ENCODE data around the gene PXYLP1.

The PXYLP1 gene

DNA sequence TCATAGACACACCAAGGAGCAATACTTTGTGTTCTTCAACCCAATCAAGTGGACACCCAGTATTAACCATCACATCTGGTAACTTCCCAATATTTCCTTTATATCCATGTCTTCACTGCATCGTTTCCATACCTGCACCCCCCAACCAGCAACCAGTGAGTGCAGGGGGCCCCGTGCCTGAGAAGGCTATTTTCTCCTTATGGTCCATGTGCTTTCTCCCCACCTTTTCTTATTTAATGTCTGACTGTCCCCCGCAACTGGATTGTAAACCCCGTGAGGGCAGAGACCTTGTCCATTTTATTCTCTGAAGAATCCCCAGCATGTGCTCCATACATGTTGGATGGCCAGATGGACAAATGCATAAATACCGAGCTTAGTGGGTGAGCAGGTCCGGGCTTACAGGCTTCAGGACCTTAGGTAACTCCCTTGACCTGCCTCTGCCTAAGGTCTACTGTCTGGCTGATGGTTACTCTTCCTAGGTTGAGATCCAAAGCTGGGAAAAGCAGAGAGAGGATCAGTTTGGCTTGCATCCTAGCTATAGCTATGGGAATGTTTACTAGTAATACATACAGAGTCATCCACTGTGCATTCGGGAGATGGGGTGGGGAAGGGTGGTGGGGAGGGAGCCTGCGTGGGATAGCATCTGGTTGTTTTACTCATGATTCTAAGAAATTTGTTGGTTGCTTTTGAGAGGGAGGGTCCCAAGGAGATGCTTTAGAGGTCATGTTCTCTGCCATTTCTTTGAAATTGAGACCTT lies 41.5 kb downstream of the PXYLP1 start:
- DNase-seq (ENCODE audit: low read depth in 2 of 2), result no peak

DNA sequence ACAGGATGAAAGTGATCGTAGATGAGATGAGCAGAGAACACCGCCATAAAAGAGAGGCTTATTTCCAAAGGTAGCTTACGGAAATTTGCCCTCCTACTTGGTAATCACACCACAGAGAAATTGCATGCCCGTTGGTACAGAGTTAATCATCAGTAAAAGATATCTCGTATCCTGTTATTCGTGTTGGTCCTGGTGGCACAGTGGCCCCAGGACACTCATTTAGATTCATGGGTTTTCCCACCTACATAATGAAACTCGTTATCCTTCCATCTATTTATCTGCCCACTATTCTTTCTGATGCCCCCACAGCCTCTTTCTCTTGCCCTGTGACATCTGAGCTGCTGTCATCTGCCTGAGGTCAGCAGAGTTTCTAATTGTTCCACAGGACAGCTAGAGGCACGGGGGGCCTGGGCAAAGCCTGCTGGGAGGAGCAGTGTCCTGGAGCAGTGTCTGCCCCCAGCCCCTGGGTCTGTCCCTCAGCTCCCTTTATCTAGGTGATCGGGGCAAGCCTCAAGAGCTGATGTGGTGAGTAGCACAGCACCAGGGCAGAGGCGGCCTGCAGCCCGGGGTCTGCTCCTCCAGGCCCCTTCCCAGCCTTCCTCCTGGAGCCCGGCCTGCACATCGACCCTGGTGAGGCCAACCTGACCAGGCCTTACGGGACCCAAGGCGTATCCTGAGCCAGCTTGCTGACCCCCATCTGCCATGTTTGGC lies 42.2 kb downstream of the PXYLP1 start:
- DNase-seq (ENCODE audit: low read depth in 2 of 2), result no peak

DNA sequence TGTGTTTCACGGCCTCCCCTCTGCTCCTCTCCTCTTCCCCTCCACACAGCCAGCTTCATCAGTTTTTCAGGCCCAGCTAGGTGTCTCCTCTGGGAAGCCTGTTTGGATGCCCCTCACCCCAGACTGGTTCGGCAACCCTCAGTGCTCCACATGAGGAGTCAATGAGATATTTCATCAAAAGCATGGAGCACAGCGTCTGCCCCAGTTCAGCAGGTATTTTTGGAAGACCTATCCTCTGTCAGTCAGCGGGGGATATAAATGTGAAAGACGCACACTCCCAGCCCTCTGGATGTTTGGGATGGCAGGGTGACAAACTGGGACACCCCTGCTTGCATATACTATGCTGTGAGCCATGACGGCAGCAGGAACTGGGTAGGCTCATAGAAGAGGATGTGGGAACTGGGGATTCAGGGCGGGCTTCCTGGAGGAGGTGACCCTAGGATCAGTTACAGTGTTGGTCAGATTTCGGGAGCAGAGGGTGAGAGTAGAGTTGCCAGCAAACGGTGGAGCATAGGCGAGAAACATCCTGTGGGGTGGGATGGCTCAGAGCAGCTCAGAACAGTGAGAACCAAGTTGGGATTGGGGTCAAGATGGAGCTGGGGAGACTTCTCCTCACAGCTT lies 42.9 kb downstream of the PXYLP1 start:
- no peak for DNase-seq (ENCODE audit: low read depth in 2 of 2)

DNA sequence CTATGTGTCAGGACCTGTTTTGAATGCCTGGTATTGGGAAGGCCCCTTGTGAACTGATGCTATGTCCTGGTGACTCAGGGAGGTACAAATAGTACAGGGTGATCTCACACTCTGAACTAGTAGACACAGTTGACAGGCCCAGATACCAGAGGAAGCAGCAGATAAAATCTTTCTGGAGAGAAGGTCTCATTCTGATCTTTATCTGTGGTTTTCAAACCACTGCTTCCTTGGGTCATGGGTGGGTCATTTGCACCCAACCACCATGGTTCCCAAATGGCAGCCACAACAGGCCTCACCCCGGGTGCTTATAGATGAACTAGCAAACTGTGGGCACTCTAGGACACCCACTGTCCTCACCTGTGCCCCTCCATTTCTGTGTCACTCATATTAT lies 43.4 kb downstream of the PXYLP1 start:
- no peak for DNase-seq (ENCODE audit: low read depth in 2 of 2)

DNA sequence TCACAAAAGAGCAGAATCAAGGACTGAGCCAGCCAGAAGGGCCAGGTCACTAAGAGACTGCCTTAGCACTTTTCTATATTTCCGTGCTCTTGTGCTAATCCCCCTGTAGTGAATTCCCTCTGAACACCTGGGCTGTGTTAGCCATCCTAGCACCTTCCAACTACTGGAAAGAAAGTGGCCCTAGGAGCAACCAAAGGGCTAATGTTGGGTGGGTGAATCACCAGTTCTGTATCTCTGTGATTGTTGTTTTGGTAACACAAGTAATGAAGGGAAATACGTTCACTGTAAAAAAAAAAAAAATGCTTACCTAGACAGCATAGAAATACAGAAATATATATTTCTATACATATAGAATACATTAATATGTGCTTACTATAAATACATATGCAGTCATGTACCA lies 43.9 kb downstream of the PXYLP1 start:
- no peak for DNase-seq (ENCODE audit: low read depth in 2 of 2)

DNA sequence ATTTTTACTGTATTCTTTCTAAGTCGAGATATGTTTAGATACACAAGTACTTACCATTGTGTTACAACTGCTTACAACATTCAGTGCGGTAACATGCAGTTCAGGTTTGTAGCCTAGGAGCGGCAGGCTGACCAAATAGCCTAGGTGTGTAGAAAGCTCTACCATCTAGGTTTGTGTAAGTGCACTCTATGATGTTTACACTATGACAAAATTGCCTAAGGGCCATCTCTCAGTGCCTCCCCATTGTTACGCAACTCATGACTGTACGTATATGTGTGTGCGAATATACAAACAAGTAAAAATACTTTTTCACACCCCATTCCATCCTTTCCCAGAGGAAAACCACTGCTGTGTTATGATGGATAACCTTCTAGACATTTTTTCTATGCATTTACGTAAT lies 44.3 kb downstream of the PXYLP1 start:
- no peak for DNase-seq (ENCODE audit: low read depth in 2 of 2)

DNA sequence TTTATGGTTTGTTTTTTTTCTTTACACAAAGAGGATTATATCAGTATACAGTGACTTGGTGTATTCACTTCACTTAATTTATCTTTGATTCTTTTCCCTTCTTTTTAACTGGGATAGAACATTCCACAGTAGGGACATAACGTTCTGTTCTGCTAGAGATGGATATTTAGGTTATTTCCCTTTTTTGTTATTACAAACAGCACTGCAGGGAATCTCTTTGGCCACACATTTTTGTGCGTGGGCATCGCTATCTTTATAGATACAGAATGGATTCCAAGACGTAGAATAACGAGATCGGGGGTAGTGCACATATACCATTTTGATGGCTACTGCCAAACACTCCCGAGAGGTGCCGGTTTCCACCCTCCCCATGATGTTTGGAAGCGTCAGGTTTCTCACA lies 44.8 kb downstream of the PXYLP1 start:
- DNase-seq (ENCODE audit: low read depth in 2 of 2), result no peak

DNA sequence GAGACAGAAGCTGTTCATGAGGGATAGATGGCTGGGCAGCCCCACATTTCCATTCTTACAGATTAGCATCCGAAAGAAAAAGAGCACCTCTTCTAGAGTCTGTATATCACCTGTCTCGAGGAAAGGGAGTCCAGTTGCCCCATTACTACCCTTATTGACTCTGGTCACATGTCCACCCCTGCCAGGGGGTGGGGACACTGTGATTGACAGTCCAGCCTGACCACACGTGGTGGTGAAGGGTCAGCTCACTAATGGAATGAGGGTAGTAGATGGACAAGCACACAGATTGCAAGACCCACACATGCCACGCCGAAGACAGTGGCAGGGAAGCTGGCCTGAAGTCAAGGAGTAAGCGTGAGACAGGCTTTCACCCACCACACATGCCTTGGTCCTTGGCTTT lies 45.8 kb downstream of the PXYLP1 start:
- DNase-seq (ENCODE audit: low read depth in 2 of 2), result no peak

DNA sequence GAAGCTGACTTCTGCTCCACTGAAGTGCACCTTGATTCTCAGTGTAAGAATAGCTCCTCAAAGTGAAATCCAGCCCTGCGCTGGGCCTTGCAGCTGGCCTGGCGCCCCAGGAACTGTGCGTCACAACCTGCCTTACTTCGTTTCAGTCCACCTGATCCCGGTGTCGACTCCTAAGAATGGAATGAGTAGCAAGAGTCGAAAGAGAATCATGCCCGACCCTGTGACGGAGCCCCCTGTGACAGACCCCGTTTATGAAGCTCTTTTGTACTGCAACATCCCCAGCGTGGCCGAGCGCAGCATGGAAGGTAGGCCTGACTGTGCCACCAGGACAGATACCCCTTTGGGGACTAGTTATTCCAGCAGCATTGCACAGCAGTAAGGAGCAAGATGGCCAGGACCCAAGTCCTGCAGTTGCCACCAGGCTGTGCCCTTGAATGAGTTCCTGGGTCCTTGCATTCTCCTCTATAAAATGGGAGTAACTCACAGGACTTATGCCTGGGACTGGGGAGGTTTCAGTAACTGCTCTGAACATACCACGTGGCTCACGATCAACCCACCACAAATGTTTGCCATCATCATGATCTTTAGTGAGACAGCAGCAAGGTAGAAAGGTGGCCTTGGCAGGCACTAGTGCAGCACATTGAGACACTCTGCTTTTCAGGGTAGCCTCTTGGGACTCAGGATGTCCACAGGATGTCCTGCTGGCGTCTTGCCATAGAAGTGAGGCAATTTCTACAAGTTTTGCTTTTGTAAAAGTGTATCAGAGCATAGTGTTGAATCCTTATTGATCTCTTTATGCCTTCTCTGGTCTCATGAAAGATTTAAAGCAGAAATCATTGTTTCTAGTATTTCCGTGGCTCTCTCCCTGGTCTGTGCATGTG lies 46.8 kb downstream of the PXYLP1 start:
- DNase-seq (ENCODE audit: low read depth in 2 of 2), result no peak

DNA sequence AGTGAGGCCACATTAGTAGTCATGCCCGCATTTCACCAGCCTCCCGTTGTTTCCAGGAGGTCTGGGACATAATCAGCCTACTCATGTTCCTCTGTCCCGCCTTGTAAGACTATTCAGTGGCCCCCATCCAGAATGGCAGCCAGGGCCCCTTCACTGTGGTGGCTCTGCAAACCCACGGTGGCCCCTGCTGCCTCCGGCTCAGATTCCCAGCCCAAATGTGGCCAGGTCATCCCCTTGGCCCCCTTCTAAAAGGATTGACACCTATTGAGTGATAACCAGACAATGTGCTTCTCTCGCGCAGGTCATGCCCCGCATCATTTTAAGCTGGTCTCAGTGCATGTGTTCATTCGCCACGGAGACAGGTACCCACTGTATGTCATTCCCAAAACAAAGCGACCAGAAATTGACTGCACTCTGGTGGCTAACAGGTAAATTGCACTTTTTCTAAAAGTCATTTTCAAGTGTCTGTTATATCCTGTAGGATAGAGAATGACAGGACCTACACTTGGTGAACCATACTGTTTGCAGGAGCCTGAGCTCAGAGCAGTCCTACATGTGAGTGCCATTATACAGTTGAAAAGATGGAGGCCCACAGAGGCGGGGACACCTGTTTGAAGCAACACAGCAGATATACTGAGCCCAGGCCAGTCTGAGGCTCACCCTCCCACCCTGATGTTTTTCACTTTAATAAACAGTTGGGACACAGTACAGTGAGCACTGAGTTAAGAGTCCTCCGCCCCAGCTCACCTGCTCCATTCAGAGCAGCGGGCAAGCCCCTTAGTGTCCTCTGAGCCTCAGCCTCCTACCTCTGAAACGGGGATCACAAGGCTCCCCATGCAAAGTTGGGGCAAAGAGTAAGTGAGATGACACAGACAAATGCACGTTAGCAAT lies 47.7 kb downstream of the PXYLP1 start:
- no peak for DNase-seq (ENCODE audit: low read depth in 2 of 2)

DNA sequence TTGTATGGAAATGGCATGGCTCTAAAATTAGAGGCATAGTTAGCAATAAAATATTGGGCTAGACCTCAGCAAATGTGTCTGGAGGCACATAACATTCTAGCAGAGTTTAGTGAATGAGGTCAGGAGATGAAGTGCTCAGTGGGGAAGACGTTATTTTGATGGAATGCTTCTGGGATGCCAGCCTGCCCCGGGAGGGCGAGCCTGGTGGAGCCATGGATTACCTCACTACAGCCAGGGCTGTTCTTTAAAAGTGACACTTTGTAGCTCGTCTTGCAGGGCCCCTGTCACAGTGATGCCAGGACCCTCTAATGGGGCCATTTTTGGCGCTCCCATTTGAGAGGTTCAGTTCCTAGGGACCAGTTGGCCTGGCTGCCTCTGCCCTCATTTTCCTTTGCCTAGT lies 48.5 kb downstream of the PXYLP1 start:
- DNase-seq (ENCODE audit: low read depth in 2 of 2), result no peak

DNA sequence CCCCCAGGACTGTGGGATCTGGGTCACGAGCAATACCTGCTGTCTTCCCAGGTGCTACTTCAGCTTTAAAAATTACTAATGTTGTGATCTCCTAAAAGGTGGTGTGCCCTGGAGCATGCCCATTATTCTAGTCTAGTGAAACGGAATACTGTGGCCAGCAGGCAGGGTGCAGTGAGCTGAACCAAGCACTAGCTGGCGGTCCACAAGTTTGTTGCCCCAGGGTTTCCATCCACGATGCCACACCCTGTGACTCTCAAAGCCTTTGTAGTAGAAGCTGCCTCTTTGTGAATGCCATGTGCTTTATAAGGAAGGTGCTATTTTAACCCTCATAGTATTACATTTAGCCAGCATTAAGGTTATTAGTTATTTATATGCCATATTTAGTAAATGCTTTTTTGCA lies 49.1 kb downstream of the PXYLP1 start:
- DNase-seq (ENCODE audit: low read depth in 2 of 2), result no peak

DNA sequence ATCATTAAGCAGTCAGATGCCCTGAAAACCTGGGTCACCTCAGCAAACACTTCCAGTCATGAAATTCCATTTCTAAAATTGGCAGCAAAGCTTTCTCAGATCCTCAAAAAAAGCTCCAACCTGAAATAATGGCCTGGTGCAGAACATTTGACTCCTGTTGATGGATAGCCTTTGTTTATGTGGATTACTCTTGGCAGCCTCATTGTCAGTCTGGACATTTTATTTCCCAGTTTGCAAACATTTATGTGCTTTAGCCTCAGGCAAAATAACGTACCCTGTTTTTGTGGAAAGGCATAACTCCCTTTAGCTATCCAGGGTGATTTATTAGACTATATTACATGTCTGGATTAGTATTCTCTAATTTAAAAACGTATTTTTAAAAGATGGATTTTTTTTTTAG lies 53.9 kb downstream of the PXYLP1 start:
- no peak for DNase-seq (ENCODE audit: low read depth in 2 of 2)

DNA sequence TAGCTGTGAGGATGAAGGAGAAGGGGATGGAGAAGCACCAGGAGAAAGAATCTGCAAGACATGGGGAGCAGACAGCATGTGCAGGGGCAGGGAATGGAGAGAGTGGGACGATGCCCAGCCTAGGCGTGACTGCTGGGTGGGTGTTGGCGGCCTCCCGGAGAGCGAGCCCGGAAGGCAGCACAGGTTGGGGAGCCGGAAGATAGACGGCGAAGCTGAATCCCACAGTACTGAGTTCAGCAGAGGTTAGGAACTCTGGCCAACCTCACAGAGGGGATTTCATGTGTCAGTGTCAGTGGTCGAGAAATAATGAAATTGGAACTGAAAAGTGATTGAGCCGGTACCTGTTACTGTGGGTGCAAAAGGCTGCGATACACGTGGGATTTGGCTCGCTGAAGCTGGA lies 55.2 kb downstream of the PXYLP1 start:
- DNase-seq (ENCODE audit: low read depth in 2 of 2), result no peak

DNA sequence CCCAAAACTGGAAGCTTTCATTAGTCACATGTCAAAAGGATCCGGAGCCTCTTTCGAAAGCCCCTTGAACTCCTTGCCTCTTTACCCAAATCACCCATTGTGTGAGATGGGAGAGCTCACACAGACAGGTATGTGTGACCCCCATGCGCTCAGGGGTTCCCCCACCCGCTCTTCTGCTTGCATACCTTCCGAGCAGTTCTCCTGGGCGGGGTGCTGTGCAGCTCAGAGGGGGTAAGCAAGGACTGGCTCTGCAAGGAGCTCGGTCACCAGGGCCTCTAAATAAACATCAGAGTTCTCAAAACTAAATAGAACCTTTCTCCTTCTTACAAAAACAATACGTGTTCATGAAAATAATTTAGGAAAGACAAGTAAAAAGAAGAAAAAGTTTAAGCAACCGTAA lies 55.7 kb downstream of the PXYLP1 start:
- no peak for DNase-seq (ENCODE audit: low read depth in 2 of 2)

DNA sequence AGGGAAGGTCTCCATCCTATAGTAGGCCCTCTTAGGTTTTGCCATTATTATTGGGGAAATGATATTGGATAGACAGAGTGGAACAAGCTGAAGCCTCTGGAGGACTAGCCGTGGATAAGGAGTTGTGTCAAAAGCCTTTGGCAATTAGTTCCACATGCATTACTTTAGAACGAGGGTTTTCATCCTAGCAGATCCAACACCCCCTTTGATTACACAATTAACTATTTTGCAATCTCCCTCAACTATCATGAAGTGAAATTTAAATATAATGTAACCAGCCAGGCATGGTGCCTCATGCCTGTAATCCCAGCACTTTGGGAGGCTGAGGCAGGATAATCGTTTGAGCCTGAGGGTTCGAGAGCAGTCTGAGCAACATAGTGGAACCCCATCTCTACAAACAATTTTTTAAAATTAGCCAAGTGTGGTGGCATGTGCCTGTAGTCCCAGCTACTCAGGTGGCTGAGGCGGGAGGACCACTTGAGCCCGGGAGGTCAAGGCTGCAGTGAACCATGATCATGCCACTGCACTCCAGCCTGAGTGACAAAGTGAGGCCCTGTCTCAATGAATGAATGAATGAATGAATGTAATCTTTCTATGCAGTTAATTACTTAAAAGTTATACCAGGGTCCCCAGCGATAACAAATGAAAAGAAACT lies 56.8 kb downstream of the PXYLP1 start:
- no peak for DNase-seq (ENCODE audit: low read depth in 2 of 2)

DNA sequence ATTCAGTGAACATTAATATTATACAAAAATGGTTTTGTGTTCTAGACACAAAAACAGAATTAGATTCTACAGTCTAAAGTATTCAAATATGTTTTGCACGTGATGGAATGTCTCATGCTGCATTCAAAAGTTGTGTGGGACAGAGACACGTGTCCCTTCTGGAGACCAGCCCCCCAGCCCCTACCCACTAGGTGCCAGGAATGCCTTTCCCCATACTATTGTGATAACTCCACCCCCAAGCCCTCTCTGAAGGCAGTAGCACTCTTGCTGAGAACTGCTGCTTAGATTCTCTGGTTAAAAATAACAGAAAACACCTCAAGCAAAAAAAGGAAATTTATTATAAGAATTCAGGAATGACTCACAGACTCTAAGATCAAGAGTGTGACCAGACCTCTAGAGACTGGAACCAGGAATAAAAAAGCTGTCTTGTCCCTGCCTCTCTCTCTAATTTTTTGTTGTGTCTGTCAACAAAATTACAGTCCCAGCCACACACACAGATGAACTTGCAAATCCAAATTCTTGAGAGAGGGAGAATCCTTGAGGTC lies 57.7 kb downstream of the PXYLP1 start:
- no peak for DNase-seq (ENCODE audit: low read depth in 2 of 2)

DNA sequence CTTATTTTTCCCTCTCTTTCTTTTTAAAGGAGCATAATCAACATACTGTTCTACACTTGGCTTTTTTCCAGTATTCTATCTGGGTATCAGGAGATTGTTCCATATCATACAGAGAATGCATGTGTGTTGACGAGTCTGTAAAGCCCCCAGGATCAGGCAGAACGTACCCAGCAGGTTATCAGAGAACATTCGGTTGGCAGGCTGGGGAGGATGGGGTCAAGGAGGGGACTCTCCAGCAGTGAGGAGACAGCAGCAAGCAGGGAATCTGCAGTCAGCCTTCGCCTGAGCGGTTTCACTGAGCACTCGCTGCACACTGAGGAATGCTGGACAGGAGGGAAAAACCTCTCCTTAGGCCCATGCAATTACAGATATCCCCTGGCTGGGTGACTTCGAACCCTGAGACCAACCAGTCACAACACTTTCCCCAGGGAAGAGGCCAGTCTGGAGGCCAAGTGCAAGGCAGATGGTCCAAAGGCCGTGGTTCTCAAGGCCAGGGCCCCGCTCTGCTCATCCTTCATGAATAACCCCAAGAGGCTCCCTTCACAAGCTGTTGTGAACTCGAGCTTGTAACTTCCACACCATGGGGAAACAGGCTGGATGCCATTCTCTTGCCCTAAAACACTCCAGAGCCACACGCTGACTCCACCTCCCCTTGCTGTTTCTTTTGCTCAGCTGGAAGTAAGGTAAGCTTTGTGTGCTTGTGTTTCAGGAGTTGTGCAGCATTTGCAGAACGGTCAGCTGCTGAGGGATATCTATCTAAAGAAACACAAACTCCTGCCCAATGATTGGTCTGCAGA lies 60.1 kb downstream of the PXYLP1 start:
- no peak for DNase-seq (ENCODE audit: low read depth in 2 of 2)

DNA sequence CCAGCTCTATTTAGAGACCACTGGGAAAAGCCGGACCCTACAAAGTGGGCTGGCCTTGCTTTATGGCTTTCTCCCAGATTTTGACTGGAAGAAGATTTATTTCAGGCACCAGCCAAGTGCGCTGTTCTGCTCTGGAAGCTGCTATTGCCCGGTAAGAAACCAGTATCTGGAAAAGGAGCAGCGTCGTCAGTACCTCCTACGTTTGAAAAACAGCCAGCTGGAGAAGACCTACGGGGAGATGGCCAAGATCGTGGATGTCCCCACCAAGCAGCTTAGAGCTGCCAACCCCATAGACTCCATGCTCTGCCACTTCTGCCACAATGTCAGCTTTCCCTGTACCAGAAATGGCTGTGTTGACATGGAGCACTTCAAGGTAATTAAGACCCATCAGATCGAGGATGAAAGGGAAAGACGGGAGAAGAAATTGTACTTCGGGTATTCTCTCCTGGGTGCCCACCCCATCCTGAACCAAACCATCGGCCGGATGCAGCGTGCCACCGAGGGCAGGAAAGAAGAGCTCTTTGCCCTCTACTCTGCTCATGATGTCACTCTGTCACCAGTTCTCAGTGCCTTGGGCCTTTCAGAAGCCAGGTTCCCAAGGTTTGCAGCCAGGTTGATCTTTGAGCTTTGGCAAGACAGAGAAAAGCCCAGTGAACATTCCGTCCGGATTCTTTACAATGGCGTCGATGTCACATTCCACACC lies 60.9 kb downstream of the PXYLP1 start:
- no peak for DNase-seq (ENCODE audit: low read depth in 2 of 2)

All from stimulated activated CD8-positive, alpha-beta memory T cell treated with anti-CD3 and anti-CD28 coated beads, Interleukin-15, amount 100 ng/mL, for 4 hours (primary cell).